ENCODE data around the gene C21orf58.

Gene C21orf58

DNA sequence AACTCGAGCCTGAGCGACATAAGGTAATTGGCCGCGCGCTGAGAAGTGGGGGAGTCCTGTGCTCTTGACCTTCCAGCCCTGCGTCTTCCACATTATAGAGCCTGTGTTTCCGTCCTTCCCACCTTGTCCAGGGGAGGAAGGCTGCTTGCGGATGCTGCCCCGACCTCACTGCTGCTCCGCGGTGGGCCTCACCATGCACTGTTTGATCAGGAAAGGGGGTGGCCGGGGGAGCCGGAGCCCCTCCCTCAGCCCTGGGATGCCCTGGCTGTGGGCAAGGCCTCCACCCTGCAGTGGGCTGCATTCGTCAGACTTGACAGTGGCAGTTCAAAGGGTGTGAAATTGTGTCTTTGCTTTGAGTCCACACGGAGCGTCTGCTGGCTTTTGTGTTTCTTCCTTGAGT lies 30.4 kb upstream of the C21orf58 start:
- H3K4me3 ChIP-seq (ENCODE audit: low read length) = no peak overlapping the region
- TF ChIP-seq, protein P1, sequence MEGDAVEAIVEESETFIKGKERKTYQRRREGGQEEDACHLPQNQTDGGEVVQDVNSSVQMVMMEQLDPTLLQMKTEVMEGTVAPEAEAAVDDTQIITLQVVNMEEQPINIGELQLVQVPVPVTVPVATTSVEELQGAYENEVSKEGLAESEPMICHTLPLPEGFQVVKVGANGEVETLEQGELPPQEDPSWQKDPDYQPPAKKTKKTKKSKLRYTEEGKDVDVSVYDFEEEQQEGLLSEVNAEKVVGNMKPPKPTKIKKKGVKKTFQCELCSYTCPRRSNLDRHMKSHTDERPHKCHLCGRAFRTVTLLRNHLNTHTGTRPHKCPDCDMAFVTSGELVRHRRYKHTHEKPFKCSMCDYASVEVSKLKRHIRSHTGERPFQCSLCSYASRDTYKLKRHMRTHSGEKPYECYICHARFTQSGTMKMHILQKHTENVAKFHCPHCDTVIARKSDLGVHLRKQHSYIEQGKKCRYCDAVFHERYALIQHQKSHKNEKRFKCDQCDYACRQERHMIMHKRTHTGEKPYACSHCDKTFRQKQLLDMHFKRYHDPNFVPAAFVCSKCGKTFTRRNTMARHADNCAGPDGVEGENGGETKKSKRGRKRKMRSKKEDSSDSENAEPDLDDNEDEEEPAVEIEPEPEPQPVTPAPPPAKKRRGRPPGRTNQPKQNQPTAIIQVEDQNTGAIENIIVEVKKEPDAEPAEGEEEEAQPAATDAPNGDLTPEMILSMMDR (conservative IDR thresholded peaks at IDR 0.05; ENCODE audit: low read length) = no peak
- DNase-seq (ENCODE audit: low read depth) = no peak

DNA sequence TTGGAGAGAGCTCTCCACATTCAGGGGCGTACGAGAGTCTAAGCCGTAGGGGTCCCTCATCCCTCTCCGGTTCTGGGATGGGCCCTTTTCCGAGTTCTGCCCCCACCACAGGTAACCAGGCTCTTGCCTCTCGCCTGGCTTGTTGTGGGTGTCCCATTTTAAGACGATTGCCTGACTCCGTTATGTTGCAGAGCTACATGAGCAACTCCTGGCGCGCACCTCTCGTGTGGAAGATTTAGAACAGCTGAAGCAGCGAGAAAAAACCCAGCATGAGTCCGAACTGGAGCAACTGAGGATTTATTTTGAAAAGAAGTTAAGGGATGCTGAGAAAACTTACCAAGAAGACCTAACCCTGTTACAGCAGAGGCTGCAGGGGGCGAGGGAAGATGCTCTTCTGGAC lies 29.2 kb upstream of the C21orf58 start:
- no peak for DNase-seq (ENCODE audit: low read depth)
- no peak overlapping the region for H3K4me3 ChIP-seq (ENCODE audit: low read length)
- TF ChIP-seq, protein P1 (conservative IDR thresholded peaks at IDR 0.05; ENCODE audit: low read length) = no peak

DNA sequence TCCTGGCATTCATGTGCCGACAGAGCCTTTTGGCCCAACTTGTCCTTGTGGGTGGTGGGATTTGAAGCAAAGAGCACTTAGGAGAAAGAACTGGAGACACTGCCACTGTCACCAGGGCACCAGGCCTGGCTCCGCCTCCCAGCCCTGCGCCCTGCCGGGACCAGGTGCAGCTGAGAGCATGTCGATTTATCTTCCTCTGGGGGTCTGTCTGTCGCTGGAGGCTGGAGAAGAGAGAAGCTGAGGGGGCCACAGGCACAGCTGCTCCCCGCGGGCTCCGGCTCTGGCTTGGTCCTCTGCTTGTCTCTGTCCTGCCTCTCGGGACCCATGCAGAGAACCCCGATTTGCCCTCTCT lies 28.5 kb upstream of the C21orf58 start:
- no peak overlapping the region for H3K4me3 ChIP-seq (ENCODE audit: low read length)
- no peak for DNase-seq (ENCODE audit: low read depth)
- TF ChIP-seq, protein P1 (conservative IDR thresholded peaks at IDR 0.05; ENCODE audit: low read length) = no peak

DNA sequence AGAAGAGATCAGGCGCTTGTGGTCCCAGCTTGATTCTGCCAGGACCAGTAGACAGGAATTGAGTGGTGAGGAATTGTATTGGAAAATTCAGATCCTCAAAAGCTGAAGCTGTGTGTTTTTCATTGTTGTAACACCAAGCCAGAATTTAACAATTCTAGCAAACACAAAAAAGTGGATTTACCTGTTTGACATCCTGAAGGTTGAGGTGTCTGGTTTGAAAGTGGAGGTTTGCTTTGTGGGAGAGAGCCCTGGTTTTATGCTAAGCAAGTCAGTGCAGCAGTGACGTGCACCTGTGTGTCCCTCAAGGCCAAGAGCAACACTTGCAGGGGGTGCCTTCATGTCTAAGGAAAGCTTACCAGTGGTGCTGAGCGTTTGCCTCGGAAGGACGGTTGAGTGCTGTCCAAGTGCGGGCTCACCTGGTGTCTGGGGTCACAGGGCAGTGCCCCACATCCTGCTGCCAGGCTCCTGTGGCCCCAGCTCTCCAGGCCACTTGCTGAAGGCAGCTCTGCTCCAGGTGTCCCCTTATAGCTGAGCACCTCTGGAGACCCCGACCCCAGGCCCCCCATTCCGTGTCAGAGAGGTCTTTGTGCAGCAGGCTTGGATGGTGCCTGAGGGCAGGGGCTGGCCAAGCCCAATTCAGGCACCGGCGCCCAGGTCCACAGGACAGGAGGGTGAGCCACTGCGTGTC lies 27.9 kb upstream of the C21orf58 start:
- TF ChIP-seq, protein P1 (conservative IDR thresholded peaks at IDR 0.05; ENCODE audit: low read length) = no peak
- H3K4me3 ChIP-seq (ENCODE audit: low read length) = no peak overlapping the region
- no peak for DNase-seq (ENCODE audit: low read depth)

DNA sequence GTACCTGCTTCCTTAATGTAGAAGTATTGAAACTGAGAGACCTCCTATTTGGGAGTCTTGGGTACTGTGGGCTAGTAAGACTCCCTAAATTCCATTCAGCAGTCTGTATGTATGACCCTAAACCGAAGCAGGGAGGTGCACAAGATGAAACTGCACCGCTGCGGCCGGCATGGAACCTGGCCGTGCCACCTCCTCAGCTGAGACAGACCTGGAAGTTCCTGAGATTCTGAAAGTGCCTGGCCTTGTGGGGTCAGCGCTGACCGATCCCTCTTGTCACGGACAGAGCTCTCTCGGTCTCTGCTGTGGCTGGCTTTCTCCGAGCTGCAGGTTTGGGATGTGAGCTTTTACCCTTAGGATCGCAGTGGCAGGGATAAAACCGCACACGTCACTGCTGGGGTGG lies 27.3 kb upstream of the C21orf58 start:
- TF ChIP-seq, protein P1 (conservative IDR thresholded peaks at IDR 0.05; ENCODE audit: low read length) = no peak
- H3K4me3 ChIP-seq (ENCODE audit: low read length) = no peak overlapping the region
- DNase-seq (ENCODE audit: low read depth) = no peak

DNA sequence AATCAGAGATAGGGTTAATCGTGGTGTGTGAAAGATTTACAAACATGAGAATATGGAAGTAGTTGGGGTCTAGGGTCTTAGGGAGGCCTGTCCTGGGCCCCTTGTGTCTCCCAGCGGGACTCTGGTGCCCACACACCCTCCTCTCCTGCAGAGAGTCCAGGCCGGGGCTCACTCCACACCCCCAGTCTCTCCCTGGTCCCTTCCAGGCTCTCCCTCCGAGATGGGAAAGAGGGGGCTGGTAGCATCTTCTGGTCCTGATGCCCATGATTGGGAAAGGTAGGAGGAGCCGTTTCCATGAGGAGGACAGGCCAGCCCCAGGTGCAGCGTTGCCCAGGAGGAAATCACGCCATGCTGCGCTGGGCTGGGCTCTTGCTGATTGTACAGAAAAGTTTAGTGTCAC lies 26.9 kb upstream of the C21orf58 start:
- no peak overlapping the region for H3K4me3 ChIP-seq (ENCODE audit: low read length)
- no peak for DNase-seq (ENCODE audit: low read depth)
- TF ChIP-seq, protein P1 (conservative IDR thresholded peaks at IDR 0.05; ENCODE audit: low read length) = no peak

DNA sequence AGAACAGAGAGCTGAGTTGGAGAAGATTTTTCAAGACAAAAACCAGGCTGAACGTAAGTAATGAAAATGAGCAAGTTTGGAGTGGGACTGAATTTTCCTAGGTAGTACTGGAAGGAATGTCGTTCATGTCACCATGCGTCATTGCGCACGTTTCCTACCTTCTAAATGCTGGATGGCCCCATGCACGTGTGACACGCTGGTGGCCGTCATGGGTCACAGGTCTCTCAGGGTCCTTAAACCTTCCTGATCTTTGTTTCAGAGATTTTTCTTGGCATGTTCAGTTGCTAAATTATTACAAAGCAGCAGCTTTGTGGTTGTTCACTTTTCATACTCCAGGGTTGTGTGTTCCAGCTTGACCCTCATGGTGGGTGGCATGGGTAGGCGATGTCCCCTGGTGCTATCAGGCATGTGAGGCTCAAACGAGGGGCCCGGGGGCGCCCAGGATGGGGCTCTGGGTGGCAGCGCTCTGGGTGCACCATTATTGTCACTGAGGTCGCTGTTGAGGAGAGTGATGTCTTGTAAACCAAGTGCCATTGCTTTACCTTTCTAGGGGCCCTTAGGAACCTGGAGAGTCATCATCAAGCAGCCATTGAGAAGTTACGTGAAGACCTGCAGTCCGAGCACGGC lies 25.6 kb upstream of the C21orf58 start:
- H3K4me3 ChIP-seq (ENCODE audit: low read length) = no peak overlapping the region
- DNase-seq (ENCODE audit: low read depth) = no peak
- TF ChIP-seq, protein P1 (conservative IDR thresholded peaks at IDR 0.05; ENCODE audit: low read length) = no peak
